Fibroblast of skin of left biceps (primary cell): Measurements from ENCODE around the gene JCAD.
"Not testable (repeated sequence)": the region's sequence is repeated elsewhere in the genome, so short reads cannot be mapped to it uniquely, and the experiment has no call there.

Source experiments
- DNase-seq, 2 experiments: peaks; one replicate each; pipeline ENCODE4 v3.0.0-alpha.2; 2013; ENCODE audit warnings: low read depth in 2 of 2

The JCAD gene

DNA sequence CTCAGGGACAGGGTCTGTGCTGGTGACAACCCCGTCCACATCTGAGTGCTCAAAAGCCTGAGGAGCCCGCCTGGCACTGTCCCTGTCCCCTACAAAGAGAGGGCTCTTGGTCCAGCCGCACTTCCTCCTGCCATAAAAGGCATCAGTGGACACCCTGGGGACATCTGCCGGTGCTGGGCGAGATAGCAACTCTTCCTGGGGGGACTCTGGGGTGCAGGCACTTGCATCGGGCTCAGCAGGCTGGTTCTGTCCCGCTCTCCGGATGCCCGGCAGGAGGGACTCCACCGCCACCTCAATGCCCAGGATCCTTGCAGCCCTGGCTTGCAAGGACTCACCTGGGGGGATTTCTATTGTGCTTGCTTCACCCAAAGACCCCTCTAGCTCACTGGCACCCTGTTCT lies 32.8 kb downstream of the JCAD start:
- DNase-seq = no peak

DNA sequence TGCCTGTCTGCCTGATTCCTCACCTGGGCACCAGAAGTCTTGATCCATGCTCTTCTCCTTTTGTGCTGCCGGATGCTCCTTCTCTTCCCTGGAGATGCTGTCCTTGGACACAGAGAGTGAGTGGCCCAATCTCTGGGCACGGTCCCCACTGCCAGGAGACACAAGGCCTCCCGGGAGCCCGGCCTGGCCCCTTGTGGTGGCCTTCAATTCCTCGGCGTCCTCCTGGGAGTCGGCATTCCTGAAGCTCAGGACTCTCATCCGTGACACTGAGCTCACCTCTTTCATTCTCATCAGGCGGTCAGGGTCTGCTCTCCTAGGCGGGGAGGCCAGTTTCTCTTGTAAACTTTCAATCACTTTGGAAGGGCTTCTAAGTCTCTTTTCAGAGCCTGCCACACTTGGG lies 33.3 kb downstream of the JCAD start:
- no peak for DNase-seq

DNA sequence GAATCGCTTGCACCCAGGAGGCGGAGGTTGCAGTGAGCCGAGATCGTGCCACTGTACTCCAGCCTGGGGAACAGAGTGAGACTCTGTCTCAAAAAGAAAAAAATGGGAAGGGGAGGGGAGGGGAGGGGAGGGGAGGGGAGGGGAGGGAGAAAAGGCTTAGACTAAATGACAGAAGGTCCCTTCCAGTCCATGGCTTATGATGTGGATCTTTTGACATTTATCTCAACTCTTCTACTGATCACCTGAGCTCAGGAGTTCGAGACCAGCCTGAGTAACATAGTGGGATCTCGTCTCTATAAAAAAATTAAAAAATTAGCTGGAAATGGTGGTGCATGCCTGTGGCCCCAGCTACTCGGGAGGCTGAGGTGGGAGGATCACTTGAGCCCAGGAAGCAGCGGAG lies 34.0 kb downstream of the JCAD start:
- not testable (repeated sequence) for DNase-seq

DNA sequence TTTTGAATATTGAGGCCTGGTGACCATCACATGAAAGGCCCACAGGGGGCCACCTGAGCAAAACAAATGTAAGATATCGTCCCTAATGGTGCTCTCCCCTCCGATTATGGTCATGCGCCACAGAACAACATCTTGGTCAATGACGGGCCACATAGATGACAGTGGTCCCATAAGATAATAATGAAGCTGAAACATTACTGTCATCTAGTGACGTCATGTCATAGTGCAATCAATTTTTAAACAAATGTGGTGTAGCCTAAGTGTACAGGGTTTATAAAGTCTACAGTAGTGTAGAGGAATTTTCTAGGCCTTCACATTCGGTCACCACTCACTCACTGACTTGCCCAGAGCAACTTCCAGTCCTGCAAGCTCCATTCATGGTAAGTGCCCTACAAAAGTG lies 36.8 kb downstream of the JCAD start:
- DNase-seq = no peak

DNA sequence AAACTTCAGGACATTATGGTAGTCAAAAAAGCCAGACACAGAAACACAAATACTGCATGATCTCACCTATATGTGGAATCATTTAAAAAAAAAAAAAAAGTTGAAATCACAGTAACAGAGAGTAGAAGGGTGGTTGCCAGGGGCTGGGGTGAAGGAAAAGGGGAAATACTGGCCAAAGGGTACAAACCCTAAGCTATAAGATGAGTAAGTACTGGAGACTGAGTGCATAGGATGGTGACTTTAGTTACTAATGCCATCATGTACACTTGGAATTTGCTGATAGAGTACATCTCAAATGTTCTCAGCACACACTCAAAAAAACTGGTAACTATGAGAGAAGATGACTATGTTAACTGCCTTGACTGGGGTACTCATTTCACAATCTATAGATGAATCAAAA lies 39.9 kb downstream of the JCAD start:
- no peak for DNase-seq

DNA sequence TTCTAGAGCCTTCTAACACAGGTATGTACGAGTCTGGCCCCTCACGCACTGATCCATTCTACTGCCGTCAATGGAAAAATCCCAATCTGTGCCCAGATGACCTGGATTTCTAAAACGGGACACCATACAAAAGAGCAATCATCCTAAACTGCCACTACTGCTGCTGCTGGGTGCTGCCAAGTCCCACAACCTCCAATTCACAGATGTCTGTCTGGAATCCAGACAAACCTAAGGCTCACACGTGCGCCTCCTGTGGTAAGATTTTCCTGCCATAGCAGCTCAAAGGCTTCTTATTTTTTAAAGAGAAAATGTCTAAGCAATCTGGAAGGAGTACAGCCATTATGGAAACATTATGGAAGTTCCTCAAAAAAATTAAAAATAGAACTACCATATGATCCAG lies 40.9 kb downstream of the JCAD start:
- DNase-seq = no peak

DNA sequence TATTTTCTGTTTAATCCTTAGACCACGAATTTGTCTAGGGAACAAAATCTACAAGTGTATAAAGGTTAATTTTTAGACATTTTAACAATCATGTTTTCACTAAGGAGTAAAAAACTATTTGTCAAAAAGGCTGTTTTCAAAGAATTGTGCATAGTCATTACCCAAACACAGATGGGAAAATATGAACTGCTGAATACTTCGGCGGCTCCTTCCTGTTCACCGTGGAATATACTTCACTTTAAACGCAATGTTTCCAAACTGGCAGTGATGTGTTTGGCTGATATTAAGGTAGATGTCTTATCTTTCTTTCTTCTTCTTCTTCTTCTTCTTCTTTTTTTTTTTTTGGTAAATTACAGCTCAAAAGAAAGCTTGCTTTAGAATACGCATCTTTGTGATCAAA lies 41.4 kb downstream of the JCAD start:
- no peak for DNase-seq

DNA sequence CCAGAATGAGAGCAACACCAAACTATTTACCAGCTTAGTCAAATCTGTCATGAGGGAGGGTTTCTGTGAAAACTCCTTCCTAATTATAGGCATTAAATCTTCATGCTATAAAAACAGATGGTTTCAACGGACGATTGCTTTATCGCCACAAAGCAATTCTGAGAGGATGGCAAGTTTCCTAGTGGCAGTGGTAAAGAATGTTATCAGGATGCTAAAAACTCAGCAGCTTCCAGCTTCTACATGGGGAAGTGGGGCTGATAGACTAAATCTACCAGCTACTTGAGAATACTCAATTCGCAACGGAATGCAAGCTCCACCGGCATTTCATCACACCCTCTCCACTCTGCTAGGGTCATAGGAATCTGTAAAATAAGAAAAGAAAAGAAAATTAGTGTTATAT lies 41.8 kb downstream of the JCAD start:
- DNase-seq = no peak

DNA sequence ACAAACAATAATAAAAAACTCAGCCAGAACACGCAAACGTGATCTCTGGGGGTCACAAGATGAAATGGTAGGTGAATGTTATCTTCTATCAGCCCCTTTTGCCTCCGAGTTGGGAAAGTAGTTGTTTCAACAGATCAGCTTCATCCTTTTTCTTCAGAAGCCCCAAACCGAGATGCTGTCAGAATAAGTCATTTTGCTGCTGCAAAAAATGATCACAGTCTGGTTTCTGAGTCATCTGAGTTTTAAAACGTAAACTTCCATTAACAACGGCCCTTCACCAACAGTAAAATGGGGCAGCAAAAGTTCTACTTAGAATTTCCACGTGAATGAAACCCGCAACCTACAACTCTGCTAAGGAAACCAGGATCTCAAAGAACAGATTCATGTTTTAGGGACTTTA lies 44.9 kb downstream of the JCAD start:
- DNase-seq = no peak

DNA sequence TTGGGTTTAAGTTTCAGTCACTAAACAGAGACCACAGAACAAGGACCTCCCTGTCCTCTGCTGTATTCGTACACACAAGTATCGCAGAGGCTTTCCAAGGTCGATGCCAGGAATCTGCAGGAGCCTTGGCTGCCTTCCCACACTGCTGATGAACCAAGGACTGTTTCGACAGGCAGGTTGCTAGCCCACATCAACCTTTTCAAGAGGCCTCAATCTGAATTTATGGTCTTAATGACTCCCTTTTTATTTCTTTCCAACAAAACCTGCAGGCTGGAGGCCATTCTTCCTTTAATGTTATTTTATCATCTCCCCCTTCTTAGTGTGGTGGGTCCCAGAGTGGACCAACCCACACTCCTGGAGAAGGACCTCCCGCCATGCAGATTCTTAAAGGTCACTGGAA lies 45.6 kb downstream of the JCAD start:
- no peak for DNase-seq

DNA sequence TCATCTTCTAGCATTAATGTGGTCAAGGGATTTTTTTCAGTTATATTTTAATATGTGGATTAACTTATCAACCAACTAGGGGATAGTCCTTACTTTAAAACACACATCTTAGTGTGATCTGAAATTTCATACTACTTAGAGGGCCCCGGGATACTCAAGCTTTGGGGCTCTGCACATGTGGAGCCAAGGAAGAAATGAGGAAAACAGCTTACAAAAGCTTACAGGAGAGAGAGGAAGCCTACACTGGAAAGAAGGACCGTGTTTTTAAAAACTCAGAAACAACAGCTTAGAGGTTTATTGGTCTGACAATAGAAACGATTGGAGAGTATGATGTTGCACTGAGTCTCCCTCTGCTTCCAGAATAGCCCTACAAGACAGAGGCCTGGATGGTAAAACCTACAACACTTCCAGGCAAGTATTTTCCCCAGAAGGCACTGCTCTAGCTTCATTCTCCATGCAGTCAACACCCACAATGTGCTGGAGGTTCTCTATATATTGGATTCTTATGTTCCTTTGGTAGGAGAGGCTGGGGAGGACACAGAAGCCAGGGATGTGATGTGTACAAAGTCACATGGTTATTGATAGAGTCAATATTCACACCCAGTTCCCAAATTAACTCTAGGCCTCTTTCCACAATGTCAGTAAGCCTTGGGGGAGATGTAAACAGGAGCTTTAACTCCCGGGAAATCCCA lies 47.3 kb downstream of the JCAD start:
- DNase-seq = no peak

DNA sequence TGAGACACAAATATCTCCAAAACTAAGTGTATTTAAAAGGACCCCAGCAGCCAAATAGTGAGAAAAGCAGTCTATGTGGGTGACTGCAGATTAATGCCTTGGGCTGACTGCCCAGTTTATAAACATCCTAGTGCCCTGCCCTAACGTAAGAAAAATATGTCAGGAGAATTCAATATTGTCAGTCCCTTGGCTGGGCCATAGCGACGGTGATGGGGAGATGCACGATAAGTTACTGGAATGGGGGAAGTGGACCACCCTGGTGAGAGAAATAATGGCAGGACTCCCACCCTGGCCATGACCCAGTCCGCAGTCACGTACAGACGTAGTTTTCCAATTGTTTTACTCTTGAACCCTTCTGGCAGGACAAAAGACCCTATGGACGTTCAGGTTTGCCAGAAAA lies 48.0 kb downstream of the JCAD start:
- DNase-seq = no peak

DNA sequence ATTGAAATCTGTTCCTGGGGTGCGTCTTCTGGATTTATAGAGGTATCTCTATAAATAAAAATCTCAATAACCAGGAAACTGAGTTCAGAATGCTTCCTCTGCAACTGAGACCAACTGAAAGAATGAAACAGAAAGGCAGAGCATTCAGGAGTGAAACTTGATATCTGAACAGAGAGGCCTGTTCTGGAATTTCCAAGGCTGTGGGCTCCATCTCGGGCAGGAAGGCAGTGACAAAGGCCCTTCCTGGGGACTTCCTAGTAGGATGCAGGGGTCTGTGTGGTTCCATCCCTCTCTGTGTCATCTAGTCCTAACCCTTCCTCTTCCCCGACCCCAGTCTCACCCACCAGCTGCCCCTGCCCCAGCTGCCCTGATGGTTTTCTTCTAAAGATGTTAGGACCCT lies 52.0 kb downstream of the JCAD start:
- DNase-seq = no peak

DNA sequence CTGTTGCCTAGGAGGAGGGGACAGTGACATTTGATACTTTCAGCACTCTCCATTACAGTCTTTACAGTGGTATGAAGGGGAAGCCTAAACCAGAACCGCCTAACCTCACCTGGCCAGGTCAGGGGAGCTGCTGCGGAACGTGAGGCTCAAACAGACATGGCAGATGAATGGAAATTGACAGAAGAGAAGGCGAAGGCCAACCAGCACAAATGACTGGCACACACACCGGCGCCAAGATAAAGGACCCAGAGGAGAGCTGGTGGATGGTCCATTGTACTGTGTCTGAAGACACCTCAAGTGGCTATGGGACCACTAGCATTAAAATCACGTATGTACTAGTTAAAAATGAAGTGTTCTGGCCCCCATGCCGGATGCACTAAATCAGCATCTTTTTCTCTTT lies 53.0 kb downstream of the JCAD start:
- no peak for DNase-seq

DNA sequence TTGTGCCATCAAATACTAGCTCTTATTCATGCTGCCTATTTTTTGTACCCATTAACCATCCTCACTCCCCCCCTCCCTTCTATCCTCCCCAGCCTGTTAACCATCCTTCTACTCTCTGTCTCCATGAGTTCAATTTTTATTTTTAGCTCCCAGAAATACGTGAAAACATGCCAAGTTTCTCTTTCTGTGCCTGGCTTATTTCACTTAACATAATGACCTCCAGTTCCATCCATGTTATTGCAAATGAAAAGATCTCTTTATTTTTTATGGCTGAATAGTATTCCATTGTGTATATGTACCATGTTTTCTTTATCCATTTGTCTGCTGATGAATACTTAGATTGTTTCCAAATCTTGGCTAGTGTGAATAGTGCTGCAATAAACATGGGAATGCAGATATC lies 54.3 kb downstream of the JCAD start:
- DNase-seq = not testable (repeated sequence)

DNA sequence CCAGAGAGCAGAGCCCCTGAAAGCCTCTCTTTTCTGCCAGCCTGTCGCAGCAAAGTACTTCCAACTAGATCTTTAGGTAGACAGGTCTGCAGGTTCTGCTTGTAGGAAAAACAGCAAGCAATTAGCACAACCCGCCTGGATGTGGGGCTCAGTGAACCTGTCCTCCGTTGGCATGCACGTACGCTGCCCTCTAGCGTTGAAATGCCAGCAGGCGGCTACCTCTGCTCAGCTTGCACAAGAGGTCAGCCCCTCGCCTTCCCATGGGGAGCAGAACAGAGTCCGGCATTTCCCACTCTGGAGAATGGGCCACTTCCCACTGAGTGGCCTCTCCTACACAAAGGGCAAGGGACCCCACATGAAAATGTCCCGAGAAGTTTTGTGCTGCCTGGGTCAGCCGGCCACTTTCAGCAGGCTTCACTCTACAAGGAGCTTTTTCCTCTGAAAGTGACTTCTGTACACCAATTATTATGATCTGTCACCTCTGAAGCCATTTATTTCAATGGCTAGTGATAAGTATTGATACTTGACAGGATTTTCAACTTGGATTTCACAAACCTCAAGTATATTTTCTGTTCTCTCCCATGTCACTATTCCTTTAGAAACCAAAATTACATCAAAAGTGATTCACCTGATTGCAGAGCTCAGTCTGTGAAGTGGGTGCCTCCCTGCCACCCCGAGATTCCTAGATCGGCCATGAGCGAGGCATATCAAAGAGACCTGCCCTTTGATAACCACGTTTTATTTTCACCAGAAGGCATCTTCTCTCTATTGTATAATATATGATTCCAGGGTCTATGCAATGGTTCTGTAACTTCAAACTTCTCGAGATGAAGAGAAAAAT lies 56.7 kb downstream of the JCAD start:
- no peak for DNase-seq

DNA sequence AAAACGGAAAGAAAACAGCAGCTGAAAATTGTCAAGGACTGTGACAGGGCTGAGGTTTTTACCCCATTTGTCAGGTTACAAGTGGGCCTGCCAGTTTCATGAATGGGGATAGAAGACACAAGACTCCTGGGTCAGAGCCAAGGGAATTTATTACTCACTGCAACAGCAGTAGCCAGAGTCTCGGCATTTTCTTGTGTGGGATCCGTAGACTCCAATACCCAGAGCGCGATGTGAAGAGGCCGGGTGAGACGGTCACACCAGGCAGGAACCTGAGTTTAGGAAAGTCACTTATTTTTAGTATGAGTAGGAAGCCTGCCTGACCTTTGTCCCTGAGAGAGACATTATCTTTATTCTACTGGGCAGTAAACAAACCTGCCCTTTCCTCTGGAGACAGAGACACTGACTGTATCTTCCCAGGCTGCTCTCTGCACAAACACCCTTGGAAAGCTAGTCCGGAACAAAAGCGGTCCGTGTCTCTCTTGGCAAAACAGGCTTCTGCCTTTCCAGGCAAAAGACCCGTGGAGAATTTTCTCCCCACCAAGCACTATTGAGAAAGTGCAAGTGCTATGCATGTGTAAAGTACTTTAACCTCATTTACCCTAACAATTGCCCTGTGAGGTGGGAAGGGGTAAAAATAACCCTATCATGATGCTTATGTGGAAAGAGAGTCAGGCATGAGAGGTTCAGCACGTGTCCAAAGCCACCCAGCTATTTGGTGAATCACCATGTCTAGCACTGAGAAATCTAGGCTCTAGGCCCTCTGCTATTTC lies 58.4 kb downstream of the JCAD start:
- peak; percentile 51 to 62 for DNase-seq

DNA sequence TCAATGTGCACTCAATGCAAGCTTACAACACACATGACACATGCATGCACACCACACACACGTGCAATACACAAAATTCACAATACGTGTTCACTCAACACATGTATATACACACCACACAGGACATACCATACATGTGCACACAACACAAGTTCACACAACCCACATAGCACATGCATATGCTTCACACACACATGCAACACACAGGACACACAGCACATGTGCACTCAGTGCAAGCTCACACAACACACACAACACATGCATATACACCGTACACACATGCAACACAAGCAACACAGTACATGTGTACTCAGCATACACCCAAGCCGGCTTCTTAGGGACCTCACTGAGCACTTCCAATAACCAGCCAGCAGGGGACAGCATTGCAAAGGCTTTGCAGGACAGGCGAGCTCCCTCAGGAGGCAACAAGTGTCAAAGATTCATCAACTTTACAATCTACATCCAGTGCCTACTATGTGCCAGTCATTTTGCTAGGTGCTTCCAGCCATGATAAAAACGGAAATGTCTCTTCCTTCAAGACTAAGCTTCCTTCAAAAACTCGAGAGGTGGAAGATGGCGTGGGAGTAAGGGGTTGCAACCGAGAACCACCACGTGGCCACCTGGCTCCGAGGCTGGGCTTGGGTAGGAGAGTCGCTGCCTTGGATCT lies 61.1 kb downstream of the JCAD start:
- DNase-seq = peak; percentile 34 to 42

DNA sequence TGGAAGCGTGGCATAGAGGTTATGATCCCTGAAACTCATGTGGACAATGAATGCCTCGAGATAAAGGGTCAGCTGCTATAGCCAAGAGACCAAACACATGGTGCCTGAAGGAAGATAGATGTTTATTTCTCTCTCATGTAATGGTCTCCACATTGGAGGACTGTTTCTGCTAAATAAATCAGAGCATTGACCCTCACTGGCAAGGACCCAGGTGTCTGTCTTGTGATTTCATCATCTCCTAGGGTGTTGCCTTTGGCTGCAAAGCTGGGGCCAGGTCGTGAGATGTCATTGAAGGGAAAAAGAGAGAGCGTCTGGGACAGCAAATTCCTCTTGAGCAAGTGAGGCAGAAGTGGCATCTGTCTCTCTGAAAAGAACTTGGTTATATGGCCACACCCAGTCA lies 64.6 kb downstream of the JCAD start:
- no peak for DNase-seq

DNA sequence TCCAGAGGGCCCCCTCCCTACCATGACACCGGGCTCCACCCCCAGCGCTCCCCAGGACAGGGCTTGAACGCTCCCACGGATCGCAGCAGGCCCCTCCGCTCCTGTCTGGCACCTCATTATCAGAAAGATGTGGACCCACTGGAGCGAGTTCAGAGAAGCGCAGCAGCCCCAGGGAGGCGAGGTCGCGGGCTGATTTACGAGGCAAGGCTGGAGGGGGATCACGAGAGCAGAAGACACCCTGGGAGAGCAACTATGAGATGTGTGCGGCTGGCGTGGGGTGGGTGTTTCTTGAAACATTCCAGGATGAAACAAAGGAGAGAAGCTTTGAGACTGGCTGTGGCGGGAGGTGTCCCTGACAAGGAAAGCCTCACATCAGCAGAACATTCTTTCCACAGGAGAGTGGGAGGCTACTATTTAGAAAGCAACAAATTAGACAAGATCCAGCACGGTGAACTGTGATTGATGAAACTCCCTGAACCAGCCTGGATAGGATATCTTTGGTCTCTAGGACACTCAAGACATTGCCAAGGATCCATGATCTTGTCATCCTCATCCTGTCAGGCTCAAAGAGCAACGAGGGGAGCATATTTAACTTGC lies 66.0 kb downstream of the JCAD start:
- DNase-seq = no peak

DNA sequence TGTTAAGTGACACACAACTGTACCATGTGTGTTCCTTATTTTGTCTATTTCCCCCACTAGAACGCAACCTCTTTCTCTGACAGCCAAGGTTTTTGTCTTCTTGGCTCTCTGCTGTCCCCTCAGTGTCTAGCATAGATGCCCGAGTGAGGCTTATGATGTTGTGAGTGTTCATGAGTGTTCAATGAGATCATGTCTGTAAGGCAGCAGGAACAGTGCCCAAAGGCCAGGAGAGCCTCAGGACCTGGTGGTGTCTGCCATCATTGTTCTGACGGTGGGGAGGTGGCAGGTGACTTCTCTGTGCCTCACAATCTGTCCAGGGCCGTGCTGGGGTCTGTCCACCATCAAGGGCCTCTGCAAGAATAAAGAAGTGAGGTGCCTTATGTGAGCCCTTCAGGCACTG lies 66.5 kb downstream of the JCAD start:
- no peak for DNase-seq

DNA sequence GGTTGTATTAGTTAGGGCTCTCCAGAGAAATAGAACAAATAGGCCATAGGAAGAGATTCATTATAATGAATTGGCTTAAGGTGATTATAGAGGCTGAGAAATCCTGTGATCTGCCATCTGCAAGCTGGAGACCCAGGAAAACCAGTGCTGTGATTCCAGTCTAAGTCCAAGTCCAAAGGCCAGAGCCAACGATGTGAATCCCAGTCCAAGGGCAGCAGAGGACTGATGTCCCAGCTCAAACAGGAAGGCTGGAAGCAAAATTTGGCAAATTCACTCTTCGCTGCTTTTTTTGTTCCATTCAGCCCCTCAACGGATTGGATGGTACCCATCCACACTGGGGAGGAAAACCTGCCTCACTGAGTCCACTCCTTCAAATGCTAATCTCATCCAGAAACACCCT lies 68.0 kb downstream of the JCAD start:
- no peak for DNase-seq
